Measurements from ENCODE around the gene PIP4K2A.

Gene PIP4K2A

GRCh38 chr10:22583683-22584082, 130.7 kb downstream of the PIP4K2A start:
- DNase-seq, result no peak

GRCh38 chr10:22581461-22581860, 132.9 kb downstream of the PIP4K2A start:
- DNase-seq, result no peak

GRCh38 chr10:22580711-22581110, 133.7 kb downstream of the PIP4K2A start:
- no peak for DNase-seq

- DNase-seq, result no peak
Observed at GRCh38 chr10:22579826-22580225, 134.6 kb downstream of the PIP4K2A start.

GRCh38 chr10:22573820-22574569, 140.4 kb downstream of the PIP4K2A start:
- no peak for DNase-seq

- no peak for DNase-seq
Observed at GRCh38 chr10:22570733-22571430, 143.5 kb downstream of the PIP4K2A start.

GRCh38 chr10:22570234-22570633, 144.1 kb downstream of the PIP4K2A start:
- no peak for DNase-seq

GRCh38 chr10:22568928-22569327, 145.4 kb downstream of the PIP4K2A start:
- DNase-seq, result no peak

- no peak for DNase-seq
Observed at GRCh38 chr10:22564060-22564459, 150.3 kb downstream of the PIP4K2A start.

- DNase-seq, result no peak
Observed at GRCh38 chr10:22561909-22562308, 152.5 kb downstream of the PIP4K2A start.

GRCh38 chr10:22560913-22561239, 153.5 kb downstream of the PIP4K2A start:
- no peak for DNase-seq

GRCh38 chr10:22560096-22560912, 154.1 kb downstream of the PIP4K2A start:
- no peak for DNase-seq

GRCh38 chr10:22557321-22557720, 157.1 kb downstream of the PIP4K2A start:
- no peak for DNase-seq

GRCh38 chr10:22556774-22557173, 157.6 kb downstream of the PIP4K2A start:
- no peak for DNase-seq

GRCh38 chr10:22554461-22555182, 159.8 kb downstream of the PIP4K2A start:
- DNase-seq, result no peak

GRCh38 chr10:22553452-22553995, 160.9 kb downstream of the PIP4K2A start:
- DNase-seq, result no peak

GRCh38 chr10:22552888-22553378, 161.4 kb downstream of the PIP4K2A start:
- DNase-seq, result no peak

- DNase-seq, result no peak
Observed at GRCh38 chr10:22551681-22552365, 162.6 kb downstream of the PIP4K2A start.

- no peak for DNase-seq
Observed at GRCh38 chr10:22550732-22551131, 163.6 kb downstream of the PIP4K2A start.

GRCh38 chr10:22548344-22548743, 166.0 kb downstream of the PIP4K2A start:
- no peak for DNase-seq

GRCh38 chr10:22545643-22546042, 168.7 kb downstream of the PIP4K2A start:
- DNase-seq, result no peak
